ENCODE results near the gene PSMB9. TPM values are rescaled to one million over a fixed set of nuclear protein-coding genes. Genes with fewer than 3 reads are reported as not detected.

Gene PSMB9
- total and polyA plus RNA-seq, 2 donors (not counting 1 experiment from before 2014, with no cell fraction given), result 181 to 242 TPM

DNA sequence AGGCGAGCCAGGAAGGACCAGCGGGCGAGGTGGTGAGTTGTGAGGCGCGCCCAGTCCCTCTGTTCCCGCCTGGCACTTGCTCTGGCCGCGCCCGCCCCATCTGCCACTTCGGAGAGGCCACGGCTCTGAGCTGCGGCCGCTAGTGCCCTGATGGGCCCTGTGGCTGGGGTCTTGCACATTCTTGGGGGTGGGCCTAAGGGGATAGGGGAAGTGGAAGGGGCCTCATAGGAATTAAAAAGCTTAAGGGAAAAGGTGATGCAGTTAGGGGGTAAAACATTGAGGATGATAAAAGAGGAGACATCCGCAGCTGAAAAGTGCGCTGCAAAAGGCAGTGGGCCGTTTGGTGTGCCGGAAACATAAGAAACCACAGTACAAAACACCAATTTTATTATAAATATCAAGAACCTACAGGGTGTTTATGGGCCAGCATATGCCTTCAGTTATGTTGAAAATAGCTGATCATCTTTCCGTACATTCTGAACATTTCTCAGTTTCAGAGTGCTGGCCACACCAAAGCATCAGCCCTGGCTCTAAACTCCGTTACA, 9.1 kb upstream of the PSMB9 start:
- 0% methylated on average over 17 of the region's 19 CpGs for WGBS (ENCODE audit: insufficient coverage)
- H3K27ac Mint-ChIP-seq, result peak overlapping the region; percentile 99
- H2AFZ ChIP-seq (ENCODE audit: insufficient read depth, low read depth, low read length, poor library complexity, severe bottlenecking), result no peak overlapping the region
- H3K27me3 Mint-ChIP-seq, result no peaks in the 10 kb centered on the region
- peak overlapping the region; percentile 88 to 100 (median 95) for H3K4me3 ChIP-seq (ENCODE audit: control extremely low read depth in 1 of 5, extremely low read depth in 1 of 5, insufficient read depth in 1 of 5, low read depth in 2 of 5, low read length in 4 of 5)
- H3K4me2 ChIP-seq (replicated peaks; ENCODE audit: low read depth, low read length, poor library complexity, severe bottlenecking), result peak overlapping the region; percentile 73
- ChIA-PET CTCF (interaction anchor here (0.8 to 11.0 kb wide), 14 partner anchors 10 to 139 kb away, joined by 3 to 359 read pairs (median 6); partner anchors contain the start of genes BRD2, HLA-DMA, PSMB9 and TAP1), POLR2A (interaction anchor here (0.5 to 9.7 kb wide), 21 partner anchors 11 to 573 kb away, joined by 3 to 282 read pairs (median 5); partner anchors contain the start of genes BRD2, HLA-DMA, HLA-DMB and HLA-DOB)
- no peaks in the 10 kb centered on the region for H3K9me3 Mint-ChIP-seq (ENCODE audit: insufficient read depth)
- no peaks in the 10 kb centered on the region for H3K9me3 ChIP-seq (ENCODE audit: control extremely low read depth in 1 of 3, control insufficient read depth in 2 of 3, insufficient read depth in 1 of 3, low read length in 2 of 3)
- peaks cover 9 to 71% of the 10 kb centered on the region in 2 experiments for H3K36me3 ChIP-seq (replicated peaks in 1 of 2; ENCODE audit: control extremely low read depth in 1 of 2, control insufficient read depth in 1 of 2, extremely low read depth in 1 of 2, insufficient read depth in 2 of 2, low read length in 1 of 2)
- intact Hi-C loops (cut with micrococcal nuclease), result loop anchor here (1.0 to 5.0 kb wide), 4 partner anchors 9 to 178 kb away; partner anchors contain the start of genes BRD2, HLA-DMB, HLA-DQB1 and PSMB9
- peaks cover 83% of the 10 kb centered on the region for H3K4me1 Mint-ChIP-seq
- H4K20me1 ChIP-seq (ENCODE audit: control insufficient read depth, insufficient read depth, low read length, poor library complexity, severe bottlenecking), result peaks cover 11% of the 10 kb centered on the region
- DNase-seq, result no peak
- no peaks in the 10 kb centered on the region for H3K27me3 ChIP-seq (replicated peaks in 1 of 4; ENCODE audit: control extremely low read depth in 1 of 4, control insufficient read depth in 3 of 4, insufficient read depth in 4 of 4, low read length in 3 of 4)
- TF ChIP-seq, protein P1, sequence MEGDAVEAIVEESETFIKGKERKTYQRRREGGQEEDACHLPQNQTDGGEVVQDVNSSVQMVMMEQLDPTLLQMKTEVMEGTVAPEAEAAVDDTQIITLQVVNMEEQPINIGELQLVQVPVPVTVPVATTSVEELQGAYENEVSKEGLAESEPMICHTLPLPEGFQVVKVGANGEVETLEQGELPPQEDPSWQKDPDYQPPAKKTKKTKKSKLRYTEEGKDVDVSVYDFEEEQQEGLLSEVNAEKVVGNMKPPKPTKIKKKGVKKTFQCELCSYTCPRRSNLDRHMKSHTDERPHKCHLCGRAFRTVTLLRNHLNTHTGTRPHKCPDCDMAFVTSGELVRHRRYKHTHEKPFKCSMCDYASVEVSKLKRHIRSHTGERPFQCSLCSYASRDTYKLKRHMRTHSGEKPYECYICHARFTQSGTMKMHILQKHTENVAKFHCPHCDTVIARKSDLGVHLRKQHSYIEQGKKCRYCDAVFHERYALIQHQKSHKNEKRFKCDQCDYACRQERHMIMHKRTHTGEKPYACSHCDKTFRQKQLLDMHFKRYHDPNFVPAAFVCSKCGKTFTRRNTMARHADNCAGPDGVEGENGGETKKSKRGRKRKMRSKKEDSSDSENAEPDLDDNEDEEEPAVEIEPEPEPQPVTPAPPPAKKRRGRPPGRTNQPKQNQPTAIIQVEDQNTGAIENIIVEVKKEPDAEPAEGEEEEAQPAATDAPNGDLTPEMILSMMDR (IDR thresholded peaks at IDR 0.05), result no peak
- no peak for TF ChIP-seq EZH2 (IDR thresholded peaks at IDR 0.05; ENCODE audit: borderline replicate concordance, insufficient read depth, low read depth, low read length, poor library complexity, severe bottlenecking)
- H3K27ac ChIP-seq (ENCODE audit: low read length in 2 of 2), result peak overlapping the region; percentile 96 to 97
- no peak for ATAC-seq (ENCODE audit: low read depth)
- H3K4me3 Mint-ChIP-seq, result peak overlapping the region; percentile 95
- H3K9ac ChIP-seq (ENCODE audit: low read length), result peak overlapping the region; percentile 96
- H3K4me1 ChIP-seq (ENCODE audit: control insufficient read depth in 2 of 2, insufficient read depth in 2 of 2, low read length in 2 of 2), result peaks cover 68 to 79% of the 10 kb centered on the region in 2 donors
- H3K79me2 ChIP-seq (ENCODE audit: control insufficient read depth, insufficient read depth, low read length), result peaks cover 94% of the 10 kb centered on the region

DNA sequence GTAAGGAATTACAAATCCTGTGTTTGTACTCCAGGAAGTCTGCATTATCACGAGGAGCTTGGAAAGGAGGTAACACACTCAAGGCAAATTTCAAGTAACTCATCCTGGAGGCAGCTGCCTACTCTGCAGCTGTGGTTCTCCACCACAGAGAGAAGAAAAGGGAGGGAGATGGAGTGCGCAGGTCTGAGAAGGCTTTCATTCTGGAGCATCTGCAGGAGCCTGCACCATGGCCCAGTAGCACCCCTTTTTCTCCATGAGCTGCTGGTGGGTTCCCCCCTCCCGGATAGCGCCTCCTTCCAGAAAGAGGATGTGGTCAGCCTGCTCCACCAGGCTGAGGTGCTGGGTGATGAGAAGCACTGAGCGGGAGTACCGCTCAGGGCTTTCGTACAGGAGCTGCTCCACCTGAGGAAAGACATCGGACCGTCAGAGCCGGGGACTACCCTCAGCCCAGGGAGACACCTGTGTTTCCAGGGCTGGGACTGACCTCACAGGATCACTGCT, 8.6 kb upstream of the PSMB9 start:
- POLR2A ChIA-PET, result interaction anchor here (0.6 to 9.7 kb wide), 16 partner anchors 10 to 431 kb away, joined by 3 to 282 read pairs (median 5); partner anchors contain the start of genes BRD2, HLA-DMB, HLA-DPA1 and PSMB9
- no peak for ATAC-seq (ENCODE audit: low read depth)
- Histone ChIP-seq H2AFZ (ENCODE audit: insufficient read depth, low read depth, low read length, poor library complexity, severe bottlenecking) (no peak overlapping the region), H3K4me3 (ENCODE audit: control extremely low read depth in 1 of 5, extremely low read depth in 1 of 5, insufficient read depth in 1 of 5, low read depth in 2 of 5, low read length in 4 of 5) (peak overlapping the region; percentile 88 to 100 (median 95)), H3K36me3 (replicated peaks in 1 of 2; ENCODE audit: control extremely low read depth in 1 of 2, control insufficient read depth in 1 of 2, extremely low read depth in 1 of 2, insufficient read depth in 2 of 2, low read length in 1 of 2) (peaks cover 13 to 76% of the 10 kb centered on the region in 2 experiments), H4K20me1 (ENCODE audit: control insufficient read depth, insufficient read depth, low read length, poor library complexity, severe bottlenecking) (peaks cover 16% of the 10 kb centered on the region), H3K4me1 (ENCODE audit: control insufficient read depth in 2 of 2, insufficient read depth in 2 of 2, low read length in 2 of 2) (peaks cover 68 to 79% of the 10 kb centered on the region in 2 donors), H3K79me2 (ENCODE audit: control insufficient read depth, insufficient read depth, low read length) (peaks cover 94% of the 10 kb centered on the region), H3K9me3 (ENCODE audit: control extremely low read depth in 1 of 3, control insufficient read depth in 2 of 3, insufficient read depth in 1 of 3, low read length in 2 of 3) (no peaks in the 10 kb centered on the region), H3K4me2 (replicated peaks; ENCODE audit: low read depth, low read length, poor library complexity, severe bottlenecking) (peak overlapping the region; percentile 73), H3K27ac (ENCODE audit: low read length in 2 of 2) (peak overlapping the region; percentile 96 to 97), H3K9ac (ENCODE audit: low read length) (peak overlapping the region; percentile 96), H3K27me3 (replicated peaks in 1 of 4; ENCODE audit: control extremely low read depth in 1 of 4, control insufficient read depth in 3 of 4, insufficient read depth in 4 of 4, low read length in 3 of 4) (no peaks in the 10 kb centered on the region)
- intact Hi-C loops (cut with micrococcal nuclease), result no loop called here
- TF ChIP-seq, protein P1 (IDR thresholded peaks at IDR 0.05), result no peak
- no peak for TF ChIP-seq EZH2 (IDR thresholded peaks at IDR 0.05; ENCODE audit: borderline replicate concordance, insufficient read depth, low read depth, low read length, poor library complexity, severe bottlenecking)
- H3K4me1 Mint-ChIP-seq, result peaks cover 83% of the 10 kb centered on the region
- WGBS (ENCODE audit: insufficient coverage), result 0% methylated on average over 10 of the region's 10 CpGs
- H3K27ac Mint-ChIP-seq, result peak overlapping the region; percentile 99
- no peaks in the 10 kb centered on the region for H3K9me3 Mint-ChIP-seq (ENCODE audit: insufficient read depth)
- CTCF ChIA-PET, result interaction anchor here (0.8 to 11.0 kb wide), 14 partner anchors 10 to 185 kb away, joined by 3 to 359 read pairs (median 4); partner anchors contain the start of genes BRD2, HLA-DMA, PSMB9 and TAP1
- H3K4me3 Mint-ChIP-seq, result peak overlapping the region; percentile 95
- no peaks in the 10 kb centered on the region for H3K27me3 Mint-ChIP-seq
- peak; percentile 68 for DNase-seq
